Choroid plexus epithelial cell (primary cell): ENCODE results near the gene ZNF232.
A peak's percentile ranks its signal among the peaks of the same experiment; 100 is the strongest.
"Not testable (repeated sequence)": the region's sequence is repeated elsewhere in the genome, so short reads cannot be mapped to it uniquely, and the experiment has no call there.

Experiments
- DNase-seq: peaks from one replicate; pipeline ENCODE4 v3.0.0-alpha.2; 2010; ENCODE audit warnings: low read depth
- H3K4me3 ChIP-seq: 2 replicates; pipeline ENCODE4 v1.5.1; 2011; ENCODE audit warnings: low read depth, mild to moderate bottlenecking, control low read depth, low read length, moderate library complexity
- TF ChIP-seq, protein P1 (sequence below): conservative IDR thresholded peaks from 2 replicates; pipeline ENCODE4 v1.5.1; 2011; ENCODE audit warnings: low read depth, mild to moderate bottlenecking, control low read depth, inconsistent platforms, low read length, moderate library complexity

ZNF232 gene

DNA sequence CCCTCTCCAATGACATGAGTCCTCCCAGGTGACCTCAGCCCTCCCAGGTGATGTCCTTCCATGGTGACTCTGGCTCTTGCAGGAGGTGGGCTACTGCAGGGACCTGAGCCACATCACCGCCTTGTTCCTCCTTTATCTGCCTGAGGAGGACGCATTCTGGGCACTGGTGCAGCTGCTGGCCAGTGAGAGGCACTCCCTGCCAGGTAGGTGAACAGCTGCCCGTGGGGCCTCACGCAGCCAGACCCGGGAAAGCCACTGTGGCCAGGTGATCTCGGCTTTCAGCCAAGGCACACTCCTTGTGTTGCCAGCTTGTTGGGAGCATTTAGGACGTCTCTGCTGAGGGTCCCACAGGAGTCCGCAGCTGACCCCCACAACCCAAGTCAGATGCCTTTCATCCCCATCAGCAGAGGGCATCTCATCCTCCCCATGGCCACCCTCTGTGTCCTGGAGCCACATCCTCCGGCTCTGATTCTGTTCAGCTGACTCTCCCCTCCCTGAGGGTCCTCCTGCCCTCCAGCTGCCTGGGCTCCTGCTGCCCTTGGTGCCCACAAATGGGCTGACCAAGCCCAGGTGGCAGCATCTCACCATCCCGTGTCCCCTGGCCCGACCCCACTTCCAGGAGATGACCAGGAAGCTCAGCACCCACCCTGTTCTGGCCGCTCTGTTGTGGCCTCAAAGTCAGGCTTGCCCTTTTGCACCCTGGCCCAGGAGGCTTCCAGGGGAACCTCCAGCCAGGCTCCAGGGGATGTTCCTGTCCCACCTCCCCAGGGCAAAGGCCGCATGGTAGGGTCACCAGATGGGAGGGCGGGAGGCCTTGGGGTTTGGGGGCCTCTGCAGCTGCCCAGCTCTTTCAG, 24.3 kb upstream of the ZNF232 start:
- DNase-seq = no peak
- TF ChIP-seq, protein P1, sequence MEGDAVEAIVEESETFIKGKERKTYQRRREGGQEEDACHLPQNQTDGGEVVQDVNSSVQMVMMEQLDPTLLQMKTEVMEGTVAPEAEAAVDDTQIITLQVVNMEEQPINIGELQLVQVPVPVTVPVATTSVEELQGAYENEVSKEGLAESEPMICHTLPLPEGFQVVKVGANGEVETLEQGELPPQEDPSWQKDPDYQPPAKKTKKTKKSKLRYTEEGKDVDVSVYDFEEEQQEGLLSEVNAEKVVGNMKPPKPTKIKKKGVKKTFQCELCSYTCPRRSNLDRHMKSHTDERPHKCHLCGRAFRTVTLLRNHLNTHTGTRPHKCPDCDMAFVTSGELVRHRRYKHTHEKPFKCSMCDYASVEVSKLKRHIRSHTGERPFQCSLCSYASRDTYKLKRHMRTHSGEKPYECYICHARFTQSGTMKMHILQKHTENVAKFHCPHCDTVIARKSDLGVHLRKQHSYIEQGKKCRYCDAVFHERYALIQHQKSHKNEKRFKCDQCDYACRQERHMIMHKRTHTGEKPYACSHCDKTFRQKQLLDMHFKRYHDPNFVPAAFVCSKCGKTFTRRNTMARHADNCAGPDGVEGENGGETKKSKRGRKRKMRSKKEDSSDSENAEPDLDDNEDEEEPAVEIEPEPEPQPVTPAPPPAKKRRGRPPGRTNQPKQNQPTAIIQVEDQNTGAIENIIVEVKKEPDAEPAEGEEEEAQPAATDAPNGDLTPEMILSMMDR = no peak
- H3K4me3 ChIP-seq = no peak overlapping the region

DNA sequence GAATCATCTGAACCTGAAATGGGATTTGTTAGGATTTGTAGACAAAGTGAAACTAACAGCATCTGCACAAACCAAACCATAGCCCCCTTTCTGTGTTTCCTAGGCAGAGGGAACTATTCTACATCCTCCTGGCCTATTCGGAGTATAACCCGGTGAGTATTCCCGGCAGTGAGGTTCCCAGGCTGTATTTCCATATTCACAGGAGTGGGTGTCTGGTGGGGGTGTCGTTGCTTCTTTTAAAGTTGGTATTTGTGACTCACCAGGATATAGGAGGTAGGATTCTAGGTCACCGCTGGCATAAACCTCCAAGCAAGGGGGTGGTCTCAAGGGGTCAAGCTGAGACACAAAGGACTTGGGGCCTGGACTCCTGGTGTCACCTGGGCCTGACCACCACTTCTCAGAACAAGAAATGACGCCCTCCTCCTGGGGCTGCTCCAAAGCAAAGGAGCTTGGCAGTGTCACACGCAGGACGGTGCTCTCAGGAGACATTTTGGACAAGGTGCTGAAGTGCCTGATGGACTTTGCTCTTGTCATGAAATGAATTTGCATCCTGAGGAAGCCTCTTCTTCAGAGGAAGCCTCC, 23.5 kb upstream of the ZNF232 start:
- H3K4me3 ChIP-seq = not testable (repeated sequence)
- DNase-seq = peak; percentile 13

- H3K4me3 ChIP-seq, DNase-seq: not testable (repeated sequence)
Measured at GRCh38 chr17:5134571-5134970, 22.9 kb upstream of the ZNF232 start.

- not testable (repeated sequence) for H3K4me3 ChIP-seq
Measured at GRCh38 chr17:5133961-5134360, 22.3 kb upstream of the ZNF232 start.

DNA sequence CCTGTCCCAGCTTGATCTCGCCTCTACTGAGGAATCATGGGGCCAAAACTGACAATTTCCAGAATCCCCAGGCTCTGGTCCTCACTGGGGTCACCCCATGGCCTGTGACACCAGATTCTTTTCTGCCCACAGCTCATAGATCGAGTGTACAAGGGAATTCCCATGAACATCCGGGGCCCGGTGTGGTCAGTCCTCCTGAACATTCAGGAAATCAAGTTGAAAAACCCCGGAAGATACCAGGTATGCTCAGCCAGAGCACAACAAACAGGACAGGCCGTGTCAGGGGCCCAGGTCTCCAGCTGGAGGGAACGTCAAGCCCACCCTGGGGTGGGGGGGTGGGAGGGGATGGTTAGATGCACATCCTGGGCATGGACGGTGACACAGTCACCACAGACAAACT, 21.6 kb upstream of the ZNF232 start:
- DNase-seq = no peak
- TF ChIP-seq, protein P1 = no peak
- H3K4me3 ChIP-seq = no peak overlapping the region

More at GRCh38 chr17:5133961-5134360, 22.3 kb upstream of the ZNF232 start:
- DNase-seq = not testable (repeated sequence)

DNA sequence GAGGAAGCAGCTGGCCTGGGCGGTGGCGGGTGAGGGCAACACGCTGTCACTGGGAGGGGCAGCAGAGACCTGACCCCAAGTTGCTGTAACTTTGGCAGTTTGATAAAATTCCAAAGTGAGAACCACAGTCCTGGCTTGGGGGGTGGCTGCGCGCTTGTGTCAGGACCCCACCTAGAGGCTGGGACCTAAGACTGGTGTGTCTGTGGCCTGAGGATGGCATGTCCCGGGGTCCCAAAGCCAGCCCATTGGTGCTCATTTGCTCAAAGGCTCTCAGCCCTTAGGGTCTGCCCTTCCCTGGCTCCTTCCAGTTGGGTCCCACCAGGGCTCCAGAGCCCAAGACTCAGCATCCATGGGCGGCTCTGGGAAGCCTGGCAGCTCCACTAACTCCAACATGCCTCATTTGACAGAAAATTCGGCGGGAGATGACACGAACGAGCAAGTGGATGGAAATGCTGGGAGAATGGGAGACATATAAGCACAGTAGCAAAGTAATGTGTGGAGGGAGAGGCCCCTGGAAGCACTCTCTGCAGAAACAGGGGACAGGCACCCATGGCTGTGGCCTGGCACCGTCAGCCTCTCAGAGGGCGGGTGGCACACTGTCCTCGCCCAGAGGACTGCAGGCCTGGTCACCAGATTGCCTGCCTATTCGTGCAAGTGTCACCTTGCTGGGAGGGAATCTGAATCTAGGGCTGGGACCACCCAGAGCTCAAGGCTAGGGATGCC, 21.0 kb upstream of the ZNF232 start:
- DNase-seq, H3K4me3 ChIP-seq: not testable (repeated sequence)

DNA sequence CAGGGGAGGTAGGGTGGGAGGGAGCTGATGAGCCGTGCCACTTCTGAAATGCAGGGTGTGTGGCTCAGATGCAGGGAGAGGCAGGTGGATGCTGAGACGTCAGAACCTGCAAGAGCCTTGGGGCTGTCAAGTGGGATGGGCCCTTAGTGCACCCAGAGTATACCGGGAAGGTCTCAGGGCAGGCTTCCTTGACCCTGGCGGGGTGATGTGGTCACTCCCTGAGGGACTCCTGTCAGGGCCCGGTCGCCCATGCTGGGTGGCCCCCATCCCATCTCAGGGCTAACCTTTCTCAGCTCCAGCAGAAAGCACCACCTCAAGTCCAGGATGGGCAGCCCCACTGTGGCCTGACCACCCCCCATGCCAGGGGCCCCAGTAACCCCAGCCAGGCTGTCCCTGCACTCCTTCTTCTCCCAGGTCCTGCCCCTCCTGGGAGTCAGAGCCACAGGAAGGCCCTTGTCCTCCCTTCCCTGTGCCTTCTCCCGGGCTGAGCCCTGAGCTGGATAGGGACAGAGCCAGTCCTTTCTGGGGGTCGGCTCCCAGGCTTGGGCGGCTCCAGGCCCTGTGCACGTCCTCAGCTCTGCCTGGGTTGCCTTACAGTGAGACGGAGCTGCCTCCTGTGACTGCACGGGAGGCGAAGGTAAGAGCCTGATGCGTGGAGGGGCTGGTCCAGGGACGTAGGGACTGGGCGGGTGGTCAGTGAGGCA, 20.3 kb upstream of the ZNF232 start:
- not testable (repeated sequence) for H3K4me3 ChIP-seq, DNase-seq

DNA sequence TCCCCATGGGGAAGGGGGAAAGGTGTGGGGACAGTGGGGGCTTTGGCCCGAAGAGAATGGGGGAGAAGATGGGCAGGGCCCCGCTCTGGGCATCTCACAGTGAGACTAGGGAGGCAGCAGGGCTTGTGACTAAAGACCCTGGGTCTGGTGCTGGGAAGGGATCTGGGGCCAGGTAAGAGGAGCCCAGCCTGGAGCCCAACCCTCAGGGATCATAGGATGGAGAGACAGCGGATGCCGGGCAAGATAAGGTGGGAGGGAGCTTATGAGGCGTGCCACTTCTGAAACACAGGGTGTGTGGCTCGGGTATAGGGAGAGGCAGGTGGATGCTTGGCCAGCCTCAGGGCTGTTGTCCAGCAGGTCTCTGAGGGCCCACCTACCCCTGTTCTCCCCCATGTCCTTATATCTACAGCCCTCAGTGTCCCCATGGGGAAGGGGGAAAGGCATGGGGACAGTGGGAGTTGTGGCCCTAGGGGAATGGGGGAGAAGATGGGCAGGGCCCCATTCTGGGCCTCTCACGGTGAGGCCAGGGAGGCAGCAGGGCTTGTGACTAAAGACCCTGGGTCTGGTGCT, 19.6 kb upstream of the ZNF232 start:
- TF ChIP-seq, protein P1 = no peak
- no peak for DNase-seq
- H3K4me3 ChIP-seq = no peak overlapping the region

DNA sequence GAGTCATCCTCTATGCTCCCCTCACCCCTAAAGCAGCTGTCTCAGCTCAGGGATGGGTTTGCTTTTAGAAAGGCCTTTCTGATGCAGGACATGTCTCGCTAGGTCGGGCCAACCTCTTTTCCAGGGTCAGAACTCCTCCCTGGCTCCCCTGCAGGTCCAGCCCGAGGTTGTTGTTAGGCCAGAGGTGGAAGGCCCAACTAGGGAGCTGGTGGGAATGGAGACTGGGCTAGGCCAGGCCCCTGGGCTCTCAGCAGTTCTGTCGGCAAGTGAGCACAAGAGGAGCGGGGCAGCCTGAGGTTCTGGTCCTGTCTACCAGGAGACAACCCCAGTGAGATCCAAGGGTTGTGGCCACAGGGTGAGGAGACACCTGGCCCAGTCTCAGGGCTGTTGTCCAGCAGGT, 19.0 kb upstream of the ZNF232 start:
- not testable (repeated sequence) for DNase-seq, H3K4me3 ChIP-seq

DNA sequence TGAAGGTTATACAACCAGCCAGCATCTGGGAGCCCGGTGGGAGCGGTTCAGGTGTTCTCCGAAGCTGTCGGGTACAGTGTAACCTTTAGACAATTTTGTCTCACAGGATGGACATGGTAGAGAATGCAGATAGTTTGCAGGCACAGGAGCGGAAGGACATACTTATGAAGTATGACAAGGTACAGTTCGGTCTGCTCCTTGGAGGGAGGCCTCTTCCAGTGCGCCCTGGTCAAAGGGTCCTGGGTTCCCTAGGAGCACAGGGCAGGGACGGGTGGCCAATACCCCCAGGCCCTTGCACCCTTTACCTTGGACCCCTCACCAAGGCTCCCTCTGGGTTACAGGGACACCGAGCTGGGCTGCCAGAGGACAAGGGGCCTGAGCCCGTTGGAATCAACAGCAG, 18.6 kb upstream of the ZNF232 start:
- not testable (repeated sequence) for DNase-seq, H3K4me3 ChIP-seq

DNA sequence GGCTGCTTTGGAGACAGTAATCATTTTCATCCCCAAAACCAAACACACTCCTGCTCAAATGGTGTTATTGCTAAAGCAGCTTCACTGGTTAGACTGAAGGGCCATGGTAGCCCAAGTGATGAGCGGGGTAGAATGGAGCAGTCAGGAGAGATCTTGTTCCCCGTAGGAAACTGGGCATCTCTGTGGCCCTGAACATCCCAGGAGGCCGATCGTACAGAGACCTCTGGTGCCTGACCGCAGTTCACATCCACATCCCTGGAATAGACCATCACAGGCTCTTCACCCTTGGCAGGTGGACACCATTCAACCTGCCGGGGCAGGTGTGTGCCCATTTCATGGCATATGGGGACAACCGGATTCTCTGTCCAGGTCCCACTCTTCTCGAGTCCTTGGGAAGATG, 18.1 kb upstream of the ZNF232 start:
- H3K4me3 ChIP-seq, DNase-seq: not testable (repeated sequence)
